Esophagus muscularis mucosa (tissue), 3 donors: ENCODE data around the gene SULF2.
"Not testable (repeated sequence)": the region's sequence is repeated elsewhere in the genome, so short reads cannot be mapped to it uniquely, and the experiment has no call there.

Source experiments
- POLR2A ChIP-seq: fragments of 450-650 bp; IDR thresholded peaks from one replicate; pipeline ENCODE4 v1.6.1; 2017; ENCODE audit warnings: antibody characterized with exemption, moderate library complexity, mild to moderate bottlenecking, low read depth
- TF ChIP-seq, protein P1 (sequence below), 3 experiments: fragments of 200-600 bp in 2 of 3; fragments of 450-650 bp in 1 of 3; sonication (generic) in 2 of 3; IDR thresholded peaks; one replicate each; pipeline ENCODE4 v1.5.1; 2017 to 2019; ENCODE audit warnings: antibody characterized with exemption in 3 of 3, mild to moderate bottlenecking in 2 of 3, moderate library complexity in 1 of 3

GRCh38 chr20:47826716-47827115 is 41.4 kb upstream of the SULF2 start:
- TF ChIP-seq, protein P1, sequence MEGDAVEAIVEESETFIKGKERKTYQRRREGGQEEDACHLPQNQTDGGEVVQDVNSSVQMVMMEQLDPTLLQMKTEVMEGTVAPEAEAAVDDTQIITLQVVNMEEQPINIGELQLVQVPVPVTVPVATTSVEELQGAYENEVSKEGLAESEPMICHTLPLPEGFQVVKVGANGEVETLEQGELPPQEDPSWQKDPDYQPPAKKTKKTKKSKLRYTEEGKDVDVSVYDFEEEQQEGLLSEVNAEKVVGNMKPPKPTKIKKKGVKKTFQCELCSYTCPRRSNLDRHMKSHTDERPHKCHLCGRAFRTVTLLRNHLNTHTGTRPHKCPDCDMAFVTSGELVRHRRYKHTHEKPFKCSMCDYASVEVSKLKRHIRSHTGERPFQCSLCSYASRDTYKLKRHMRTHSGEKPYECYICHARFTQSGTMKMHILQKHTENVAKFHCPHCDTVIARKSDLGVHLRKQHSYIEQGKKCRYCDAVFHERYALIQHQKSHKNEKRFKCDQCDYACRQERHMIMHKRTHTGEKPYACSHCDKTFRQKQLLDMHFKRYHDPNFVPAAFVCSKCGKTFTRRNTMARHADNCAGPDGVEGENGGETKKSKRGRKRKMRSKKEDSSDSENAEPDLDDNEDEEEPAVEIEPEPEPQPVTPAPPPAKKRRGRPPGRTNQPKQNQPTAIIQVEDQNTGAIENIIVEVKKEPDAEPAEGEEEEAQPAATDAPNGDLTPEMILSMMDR (IDR thresholded peaks at IDR 0.05) = not testable (repeated sequence)
- not testable (repeated sequence) for TF ChIP-seq POLR2A
